ENCODE measurements around the gene JMJD4. TPM values are rescaled to one million over a fixed set of nuclear protein-coding genes. Genes with fewer than 3 reads are reported as not detected.

Gene JMJD4
- total and polyA plus RNA-seq, 9 of the 15 experiments (the other 6 are each of a cell fraction or from before 2014, with no cell fraction given): 1.4 to 42.6 (median 29.2) TPM

DNA sequence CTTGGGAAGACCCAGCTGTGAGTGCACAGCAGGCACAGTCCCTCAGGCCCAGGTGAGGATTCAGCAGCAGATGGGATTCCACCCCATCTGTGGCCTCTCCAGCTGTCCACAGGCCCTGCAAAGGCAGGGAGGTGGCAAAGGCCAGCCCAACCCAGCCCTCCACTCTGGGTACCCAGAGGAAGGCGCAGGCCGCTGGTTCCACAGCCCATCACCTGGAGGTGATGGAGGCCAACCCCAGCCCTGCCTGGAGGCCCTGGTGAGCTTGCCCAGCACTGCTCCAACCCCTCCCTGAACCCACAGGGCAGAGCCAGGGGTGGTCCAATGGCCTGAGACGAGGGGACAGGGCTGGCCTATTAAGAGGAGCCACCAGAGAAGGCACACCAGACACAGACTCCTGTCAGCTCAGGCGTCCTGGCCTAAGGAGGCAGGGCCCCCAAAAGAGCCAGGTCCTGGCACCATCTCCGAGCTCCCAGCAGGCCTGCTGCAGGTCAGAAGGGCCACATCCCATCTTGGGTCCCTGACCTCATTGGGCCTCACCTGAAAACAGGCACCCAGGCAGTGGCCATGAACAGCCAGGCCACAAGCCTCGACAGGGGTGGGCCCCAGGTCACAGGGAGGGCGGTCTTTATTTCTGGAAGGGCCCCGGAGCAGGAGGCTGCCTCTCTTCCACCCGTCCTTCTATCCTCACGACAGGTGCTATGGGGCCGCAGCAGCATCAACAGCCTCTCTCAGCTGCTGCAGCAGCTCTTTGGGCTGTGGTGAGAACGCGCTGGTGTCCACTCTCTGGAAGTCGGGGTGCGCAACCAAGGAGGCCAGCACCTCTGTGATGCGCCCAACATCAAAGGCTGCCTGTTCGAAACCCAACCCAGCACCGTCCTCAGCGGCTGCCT, 3.2 kb downstream of the JMJD4 start:
- H3K9ac ChIP-seq (ENCODE audit: insufficient read depth in 1 of 2, low read depth in 2 of 2, low read length in 2 of 2): peak overlapping the region in 1 of 2 experiments; percentile 22; a peak in 1 of 4 replicates
- ChIA-PET CTCF (ENCODE audit: low intra/inter-chr PET ratio) (no interaction called here), POLR2A (interaction anchor here (1.1 kb wide), 1 partner anchor 176 kb away, joined by 4 read pairs; no protein-coding TSS in a partner anchor)

More for the DNA sequence above, 3.2 kb downstream of the JMJD4 start:
- Histone ChIP-seq H2AFZ (ENCODE audit: low read depth, low read length) (no peak overlapping the region), H3K27ac (ENCODE audit: extremely low read depth, low read depth, low read length) (no peak overlapping the region), H3K36me3 (ENCODE audit: control insufficient read depth, insufficient read depth, low read length) (peaks cover 35% of the 10 kb centered on the region; the same call in 2 of the 3 replicates), H4K20me1 (replicated peaks; ENCODE audit: control insufficient read depth, insufficient read depth, low read length) (peaks cover 17% of the 10 kb centered on the region), H3K4me2 (ENCODE audit: insufficient read depth, low read length) (no peak overlapping the region), H3K4me3 (no peak overlapping the region), H3K27me3 (ENCODE audit: control insufficient read depth in 2 of 2, insufficient read depth in 2 of 2, low read length in 2 of 2) (no peaks in the 10 kb centered on the region), H3K79me2 (ENCODE audit: control insufficient read depth, insufficient read depth, low read length) (peaks cover 43% of the 10 kb centered on the region), H3K9me3 (replicated peaks; ENCODE audit: control insufficient read depth, insufficient read depth, low read depth, low read length) (no peaks in the 10 kb centered on the region), H3K4me1 (replicated peaks in 1 of 2; ENCODE audit: control insufficient read depth in 2 of 2, insufficient read depth in 2 of 2, low read length in 2 of 2) (peaks cover 17 to 87% of the 10 kb centered on the region in 2 experiments), H3K9me1 (ENCODE audit: control insufficient read depth, insufficient read depth, low read length) (no peaks in the 10 kb centered on the region)
- intact Hi-C loops (cut with micrococcal nuclease): no loop called here
- DNase-seq (ENCODE audit: extremely low read depth in 1 of 4, low spot score in 3 of 4) (no peak), ATAC-seq (no peak), FAIRE-seq (no peak)
- TF ChIP-seq POLR2G (IDR thresholded peaks at IDR 0.05; ENCODE audit: low read depth, low read length) (peak; percentile 34), L3MBTL2 (IDR thresholded peaks at IDR 0.05) (no peak), NFIX (CRISPR knock-in tag; IDR thresholded peaks at IDR 0.05; ENCODE audit: low read depth) (no peak), ZBTB17 (CRISPR knock-in tag; IDR thresholded peaks at IDR 0.05) (no peak), POLR2A (conservative IDR thresholded peaks at IDR 0.05) (peak; percentile 18; the same call in 1 of the 2 replicates), SUPT5H (IDR thresholded peaks at IDR 0.05) (peak; percentile 25; the same call in 1 of the 2 replicates), ELF4 (CRISPR knock-in tag; IDR thresholded peaks at IDR 0.05) (no peak), CAMTA2 (CRISPR knock-in tag; conservative IDR thresholded peaks at IDR 0.05) (no peak), BRF2 (IDR thresholded peaks at IDR 0.05; ENCODE audit: borderline replicate concordance, insufficient read depth, insufficient read length) (no peak), RBFOX2 (IDR thresholded peaks at IDR 0.05; ENCODE audit: low read depth, low read length) (peak; percentile 39)
- TF ChIP-seq, protein P1, sequence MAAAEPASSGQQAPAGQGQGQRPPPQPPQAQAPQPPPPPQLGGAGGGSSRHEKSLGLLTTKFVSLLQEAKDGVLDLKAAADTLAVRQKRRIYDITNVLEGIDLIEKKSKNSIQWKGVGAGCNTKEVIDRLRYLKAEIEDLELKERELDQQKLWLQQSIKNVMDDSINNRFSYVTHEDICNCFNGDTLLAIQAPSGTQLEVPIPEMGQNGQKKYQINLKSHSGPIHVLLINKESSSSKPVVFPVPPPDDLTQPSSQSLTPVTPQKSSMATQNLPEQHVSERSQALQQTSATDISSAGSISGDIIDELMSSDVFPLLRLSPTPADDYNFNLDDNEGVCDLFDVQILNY (CRISPR knock-in tag; IDR thresholded peaks at IDR 0.05): no peak
- in situ Hi-C loops (cut with MboI): no loop called here
- WGBS (ENCODE audit: insufficient coverage, low coverage, missing lambda C conversion rate): 92% methylated on average over 17 of the region's 19 CpGs
- no TSS peak for BruUV-seq (replicated peaks)
